ENCODE data around the gene NR3C2.
"Not testable (repeated sequence)": the region's sequence is repeated elsewhere in the genome, so short reads cannot be mapped to it uniquely, and the experiment has no call there.

The NR3C2 gene

GRCh38 chr4:148094149-148094548 lies 348.1 kb downstream of the NR3C2 start:
- no peak for DNase-seq

- no peak for DNase-seq
Observed at GRCh38 chr4:148093065-148093464, 349.1 kb downstream of the NR3C2 start.

- DNase-seq = no peak
Observed at GRCh38 chr4:148092316-148093014, 349.7 kb downstream of the NR3C2 start.

GRCh38 chr4:148091896-148092295 lies 350.3 kb downstream of the NR3C2 start:
- DNase-seq = no peak

- DNase-seq = no peak
Observed at GRCh38 chr4:148090503-148091476, 351.4 kb downstream of the NR3C2 start.

GRCh38 chr4:148090029-148090428 lies 352.2 kb downstream of the NR3C2 start:
- DNase-seq = no peak

GRCh38 chr4:148089624-148090023 lies 352.6 kb downstream of the NR3C2 start:
- no peak for DNase-seq

- not testable (repeated sequence) for DNase-seq
Observed at GRCh38 chr4:148083073-148083472, 359.1 kb downstream of the NR3C2 start.

- DNase-seq = no peak
Observed at GRCh38 chr4:148081745-148082144, 360.5 kb downstream of the NR3C2 start.

- no peak for DNase-seq
Observed at GRCh38 chr4:148081267-148081666, 360.9 kb downstream of the NR3C2 start.

GRCh38 chr4:148079961-148080360 lies 362.3 kb downstream of the NR3C2 start:
- DNase-seq = no peak

- no peak for DNase-seq
Observed at GRCh38 chr4:148078061-148078460, 364.2 kb downstream of the NR3C2 start.

GRCh38 chr4:148077581-148077980 lies 364.6 kb downstream of the NR3C2 start:
- DNase-seq = no peak

- no peak for DNase-seq
Observed at GRCh38 chr4:148076964-148077363, 365.2 kb downstream of the NR3C2 start.

- DNase-seq = no peak
Observed at GRCh38 chr4:148075438-148075837, 366.8 kb downstream of the NR3C2 start.

GRCh38 chr4:148074462-148074861 lies 367.8 kb downstream of the NR3C2 start:
- no peak for DNase-seq

GRCh38 chr4:148073349-148073748 lies 368.9 kb downstream of the NR3C2 start:
- no peak for DNase-seq

- DNase-seq = no peak
Observed at GRCh38 chr4:148072789-148073188, 369.4 kb downstream of the NR3C2 start.

GRCh38 chr4:148071009-148071408 lies 371.2 kb downstream of the NR3C2 start:
- no peak for DNase-seq

- no peak for DNase-seq
Observed at GRCh38 chr4:148069895-148070178, 372.4 kb downstream of the NR3C2 start.

- DNase-seq = no peak
Observed at GRCh38 chr4:148069086-148069894, 372.9 kb downstream of the NR3C2 start.

GRCh38 chr4:148068065-148068911 lies 373.9 kb downstream of the NR3C2 start:
- no peak for DNase-seq

All from activated naive CD4-positive, alpha-beta T cell (primary cell).